ENCODE results near the gene THNSL1. TPM values are rescaled to one million over a fixed set of nuclear protein-coding genes. Genes with fewer than 3 reads are reported as not detected.

THNSL1 gene
- 12.5 TPM for total RNA-seq

GRCh38 chr10:25016376-25017153 is at the start of gene THNSL1:
Gene THNSL1, plus strand, starts transcription at chr10:25016612. Its CDS starts 6,612 bp downstream, at chr10:25023224.

DNA sequence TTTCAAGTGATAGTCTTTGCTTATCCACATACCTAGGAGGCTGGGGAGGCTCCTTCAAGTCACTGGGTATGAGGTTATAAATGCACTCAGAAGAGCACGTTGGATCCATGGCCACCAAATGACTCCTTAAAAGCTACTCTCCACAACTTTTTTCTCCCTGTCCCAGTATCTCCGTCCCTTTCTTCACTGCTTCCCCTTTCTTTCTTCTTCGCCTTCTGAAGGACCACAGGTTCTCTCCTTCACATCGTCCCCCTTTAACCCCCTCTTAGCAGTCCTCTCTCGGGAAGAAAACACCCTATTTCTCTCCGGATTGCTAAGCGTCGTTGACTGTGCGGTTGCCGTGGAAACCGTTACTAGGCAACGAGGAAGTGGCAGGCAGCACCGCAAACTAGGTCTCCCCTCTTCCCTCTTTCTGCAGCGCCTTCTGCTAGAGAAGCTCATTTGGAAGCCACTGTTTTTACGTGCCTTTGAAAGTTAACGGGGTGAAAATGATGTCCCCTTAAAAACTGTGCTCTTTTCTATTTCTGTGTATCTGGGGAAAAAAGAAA is 510 bp upstream of the THNSL1 start, which contains the start of gene ENKUR:
TSS of gene ENKUR (minus strand) at position 331 of the 548 bp plus-strand sequence. CDS start at position 109, 222 bp downstream.

Other genes with a start within 250 kb of the THNSL1 start
- 31.6 TPM for gene PRTFDC1, start 64.0 kb upstream of the THNSL1 start, total RNA-seq
- 4.4 TPM for gene ENKUR, start 454 bp upstream of the THNSL1 start, total RNA-seq
- gene GPR158, start 158.4 kb downstream of the THNSL1 start, total RNA-seq = 7.8 TPM

All from parietal lobe (tissue), 1 donor.